GM23338 (cell line): ENCODE measurements around the gene RIMKLB. TPM values are rescaled to one million over a fixed set of nuclear protein-coding genes. Genes with fewer than 3 reads are reported as not detected.
A peak's percentile ranks its signal among the peaks of the same experiment; 100 is the strongest.

Experiments
- ATAC-seq: fragments of 200-7000 bp; cut with Tn5 transposase; 3 replicates; pipeline ENCODE4 v1.9.1; 2020
- DNase-seq: peaks from one replicate; pipeline ENCODE4 v3.0.0-alpha.2; 2015; ENCODE audit warnings: low spot score
- H2AFZ ChIP-seq: fragments of 200-600 bp; sonication (generic); 2 replicates; pipeline ENCODE4 v1.8.0; 2016; ENCODE audit warnings: antibody characterized with exemption, mild to moderate bottlenecking, moderate library complexity
- H3F3A ChIP-seq: fragments of 200-600 bp; sonication (generic); replicated peaks from 2 replicates; pipeline ENCODE4 v1.8.0; 2017; ENCODE audit warnings: antibody characterized with exemption, mixed run types, low read depth
- H3K27ac ChIP-seq: fragments of 200-600 bp; sonication (generic); 2 replicates; pipeline ENCODE4 v1.6.1; 2016; ENCODE audit warnings: low read depth
- H3K27me3 ChIP-seq: fragments of 200-600 bp; sonication (generic); 2 replicates; pipeline ENCODE4 v1.8.0; 2016; ENCODE audit warnings: mild to moderate bottlenecking, mixed run types, moderate library complexity; ENCODE audit not compliant: insufficient read depth
- H3K36me3 ChIP-seq: fragments of 200-600 bp; sonication (generic); 2 replicates; pipeline ENCODE4 v1.8.0; 2016; ENCODE audit warnings: mild to moderate bottlenecking; ENCODE audit not compliant: insufficient read depth
- H3K4me1 ChIP-seq: fragments of 200-600 bp; sonication (generic); 2 replicates; pipeline ENCODE4 v1.8.0; 2016; ENCODE audit warnings: mild to moderate bottlenecking, moderate library complexity; ENCODE audit not compliant: insufficient read depth
- H3K4me2 ChIP-seq: fragments of 200-600 bp; sonication (generic); 2 replicates; pipeline ENCODE4 v1.7.1; 2017; ENCODE audit warnings: mixed run types
- H3K4me3 ChIP-seq: fragments of 200-600 bp; sonication (generic); 2 replicates; pipeline ENCODE4 v1.6.1; 2016; ENCODE audit warnings: mixed run types
- H3K79me2 ChIP-seq: fragments of 200-600 bp; sonication (generic); replicated peaks from 2 replicates; pipeline ENCODE4 v1.8.0; 2017; ENCODE audit warnings: mild to moderate bottlenecking; ENCODE audit not compliant: insufficient read depth
- H3K9me2 ChIP-seq: fragments of 200-600 bp; sonication (generic); 2 replicates; pipeline ENCODE4 v1.8.0; 2017; ENCODE audit not compliant: insufficient read depth
- H4K20me1 ChIP-seq: fragments of 200-600 bp; sonication (generic); replicated peaks from 2 replicates; pipeline ENCODE4 v1.8.0; 2017; ENCODE audit warnings: mild to moderate bottlenecking; ENCODE audit not compliant: insufficient read depth
- H3K27ac Mint-ChIP-seq: 2 replicates; pipeline ENCODE4 v1.8.0; 2020; ENCODE audit warnings: inconsistent platforms, mild to moderate bottlenecking, moderate library complexity, mixed read lengths
- H3K27me3 Mint-ChIP-seq: 3 replicates; pipeline ENCODE4 v1.8.0; 2022; ENCODE audit warnings: low read depth, mild to moderate bottlenecking, moderate library complexity, mixed read lengths, inconsistent platforms; ENCODE audit not compliant: insufficient read depth, poor library complexity
- H3K36me3 Mint-ChIP-seq: 3 replicates; pipeline ENCODE4 v1.8.0; 2021; ENCODE audit warnings: low read depth, mild to moderate bottlenecking, inconsistent platforms, moderate library complexity, mixed read lengths
- H3K4me1 Mint-ChIP-seq: 3 replicates; pipeline ENCODE4 v1.8.0; 2020; ENCODE audit warnings: mild to moderate bottlenecking, inconsistent platforms, mixed read lengths
- H3K4me3 Mint-ChIP-seq: 3 replicates; pipeline ENCODE4 v1.8.0; 2021; ENCODE audit warnings: moderate library complexity, mild to moderate bottlenecking, inconsistent platforms, mixed read lengths
- H3K9me3 Mint-ChIP-seq: 3 replicates; pipeline ENCODE4 v1.8.0; 2020; ENCODE audit warnings: moderate library complexity, mild to moderate bottlenecking, inconsistent platforms, mixed read lengths
- CREB1 ChIP-seq: fragments of 250-450 bp; sonication (Bioruptor Pico); IDR thresholded peaks from 2 replicates; pipeline ENCODE4 v1.5.0; 2020; ENCODE audit warnings: low read depth, mild to moderate bottlenecking, moderate library complexity
- EZH2 ChIP-seq: fragments of 200-600 bp; sonication (generic); IDR thresholded peaks from one replicate; pipeline ENCODE4 v1.8.0; 2017; ENCODE audit warnings: antibody characterized with exemption, mild to moderate bottlenecking, low read depth; ENCODE audit not compliant: unreplicated experiment
- EZH2phosphoT487 ChIP-seq: fragments of 200-600 bp; sonication (generic); IDR thresholded peaks from one replicate; pipeline ENCODE4 v1.8.1; 2018; ENCODE audit warnings: antibody characterized with exemption; ENCODE audit not compliant: unreplicated experiment
- NANOG ChIP-seq: IDR thresholded peaks from 2 replicates; pipeline ENCODE4 v1.6.1; 2016; ENCODE audit warnings: antibody characterized with exemption, borderline replicate concordance
- POLR2AphosphoS5 ChIP-seq: IDR thresholded peaks from 2 replicates; pipeline ENCODE4 v1.6.1; 2016; ENCODE audit warnings: antibody characterized with exemption, low read depth
- STAT1 ChIP-seq: IDR thresholded peaks from one replicate; pipeline ENCODE4 v1.6.1; 2016; ENCODE audit warnings: antibody characterized with exemption; ENCODE audit not compliant: unreplicated experiment
- ZNF114 ChIP-seq: fragments of 250-450 bp; sonication (Bioruptor Pico); IDR thresholded peaks from 2 replicates; pipeline ENCODE4 v1.5.0; 2020; ENCODE audit warnings: mild to moderate bottlenecking, moderate library complexity
- ZNF331 ChIP-seq: fragments of 250-450 bp; sonication (Bioruptor Pico); IDR thresholded peaks from 2 replicates; pipeline ENCODE4 v1.5.0; 2020; ENCODE audit warnings: low read depth, mild to moderate bottlenecking, moderate library complexity
- polyA plus RNA-seq: library from polyadenylated mRNA; unstranded; fragments of >200 nt; fragmentation: Nextera tagmentation; extraction: Ambion mirVana; gene quantifications from 2 replicates; pipeline ENCODE4 v1.2.1, GENCODE V29; 2016
- total RNA-seq: library from RNA; depleted of rRNA; stranded (reverse); fragments of >200 nt; shearing (Covaris generic); gene quantifications from 2 replicates; pipeline ENCODE4 v1.2.3, GENCODE V29; 2014
- TF ChIP-seq, protein P1 (sequence below): fragments of 250-450 bp; sonication (Bioruptor Pico); IDR thresholded peaks from 2 replicates; pipeline ENCODE4 v1.5.0; 2020; ENCODE audit warnings: mild to moderate bottlenecking, moderate library complexity
- TF ChIP-seq, protein P2 (sequence below): IDR thresholded peaks from one replicate; pipeline ENCODE4 v1.6.1; 2018; ENCODE audit warnings: antibody characterized with exemption; ENCODE audit not compliant: unreplicated experiment

RIMKLB gene
- total and polyA plus RNA-seq, 2 experiments from 2014 or later = 87.0 to 104 TPM

DNA sequence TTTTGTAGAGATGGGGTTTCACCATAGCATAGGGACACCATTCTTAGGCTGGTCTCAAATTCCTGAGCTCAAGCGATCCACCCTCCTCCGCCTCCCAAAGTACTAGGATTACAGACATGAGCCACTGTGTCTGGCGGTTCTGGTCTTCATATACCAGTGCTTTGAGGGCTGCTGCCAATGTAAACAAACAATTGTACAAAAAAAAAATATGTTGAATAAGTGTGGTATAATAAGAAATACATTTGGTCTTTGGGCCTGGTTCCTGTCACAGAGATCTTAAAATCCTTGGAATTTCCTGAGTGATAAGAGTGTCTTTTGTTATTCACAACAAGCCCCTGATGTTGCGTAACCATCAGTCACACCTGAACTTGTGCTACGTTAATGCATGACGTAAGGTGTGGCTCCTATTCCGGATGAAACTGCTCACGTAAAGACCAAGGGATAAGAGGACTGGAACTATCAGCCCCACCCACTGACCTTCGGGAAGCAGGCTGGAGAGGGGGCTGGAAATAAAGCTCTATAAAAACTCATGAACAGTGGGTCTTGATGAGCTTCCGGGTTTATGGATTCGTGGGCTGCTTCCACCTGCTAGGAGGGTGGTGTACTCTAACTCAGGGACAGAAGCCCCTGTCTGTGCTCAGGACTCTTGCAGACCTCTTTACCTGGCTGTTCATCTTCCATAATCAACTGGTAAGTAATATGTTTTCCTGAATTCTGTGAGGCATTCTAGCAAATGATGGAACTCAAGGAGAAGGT lies 16.5 kb upstream of the RIMKLB start:
- Histone ChIP-seq H4K20me1 (no peaks in the 10 kb centered on the region), H2AFZ (no peak overlapping the region), H3K36me3 (no peaks in the 10 kb centered on the region; the same call in 1 of the 2 replicates), H3K27me3 (no peaks in the 10 kb centered on the region), H3K79me2 (peaks cover 4% of the 10 kb centered on the region; the same call in 1 of the 2 replicates), H3F3A (peaks cover 5% of the 10 kb centered on the region; the same call in 1 of the 2 replicates), H3K4me3 (peak overlapping the region; percentile 40), H3K4me1 (peaks cover 22% of the 10 kb centered on the region), H3K27ac (peak overlapping the region; percentile 88), H3K4me2 (peak overlapping the region; percentile 65), H3K9me2 (no peaks in the 10 kb centered on the region)
- DNase-seq (peak; percentile 83), ATAC-seq (peak; percentile 65)
- Mint-ChIP-seq H3K36me3 (peaks cover 13% of the 10 kb centered on the region), H3K9me3 (peaks cover 7% of the 10 kb centered on the region; the same call in 1 of the 3 replicates), H3K27ac (peak overlapping the region; percentile 87), H3K27me3 (peaks cover 11% of the 10 kb centered on the region), H3K4me1 (peaks cover 18% of the 10 kb centered on the region), H3K4me3 (peak overlapping the region; percentile 59)
- no peak for TF ChIP-seq ZNF114 (CRISPR knock-in tag)
- TF ChIP-seq CREB1 (CRISPR knock-in tag) = peak; percentile 65
- no peak for TF ChIP-seq EZH2
- peak; percentile 35; the same call in 1 of the 2 replicates for TF ChIP-seq NANOG

DNA sequence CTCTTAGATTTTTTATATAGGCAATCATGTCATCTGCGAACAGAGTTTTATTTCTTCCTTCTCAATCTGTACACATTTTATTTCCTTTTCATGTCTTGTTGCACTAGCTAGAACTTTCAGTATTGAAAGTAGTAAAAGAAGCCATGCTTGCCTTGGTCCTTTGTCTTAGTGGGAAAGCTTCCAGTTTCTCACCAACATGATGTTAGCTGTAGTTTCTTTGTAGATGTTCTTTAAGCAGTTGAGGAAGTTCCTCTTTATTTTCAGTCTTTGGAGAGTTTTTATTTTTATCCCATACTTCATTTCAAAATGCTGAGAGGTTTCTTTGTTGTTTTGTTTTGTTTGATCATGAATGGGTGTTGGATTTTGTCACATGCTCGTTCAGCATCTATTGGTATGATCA lies 12.7 kb upstream of the RIMKLB start:
- H3K9me3 Mint-ChIP-seq = peaks cover 7% of the 10 kb centered on the region; the same call in 1 of the 3 replicates
- no peak for TF ChIP-seq STAT1
- no peak for TF ChIP-seq ZNF331
- TF ChIP-seq, protein P1, sequence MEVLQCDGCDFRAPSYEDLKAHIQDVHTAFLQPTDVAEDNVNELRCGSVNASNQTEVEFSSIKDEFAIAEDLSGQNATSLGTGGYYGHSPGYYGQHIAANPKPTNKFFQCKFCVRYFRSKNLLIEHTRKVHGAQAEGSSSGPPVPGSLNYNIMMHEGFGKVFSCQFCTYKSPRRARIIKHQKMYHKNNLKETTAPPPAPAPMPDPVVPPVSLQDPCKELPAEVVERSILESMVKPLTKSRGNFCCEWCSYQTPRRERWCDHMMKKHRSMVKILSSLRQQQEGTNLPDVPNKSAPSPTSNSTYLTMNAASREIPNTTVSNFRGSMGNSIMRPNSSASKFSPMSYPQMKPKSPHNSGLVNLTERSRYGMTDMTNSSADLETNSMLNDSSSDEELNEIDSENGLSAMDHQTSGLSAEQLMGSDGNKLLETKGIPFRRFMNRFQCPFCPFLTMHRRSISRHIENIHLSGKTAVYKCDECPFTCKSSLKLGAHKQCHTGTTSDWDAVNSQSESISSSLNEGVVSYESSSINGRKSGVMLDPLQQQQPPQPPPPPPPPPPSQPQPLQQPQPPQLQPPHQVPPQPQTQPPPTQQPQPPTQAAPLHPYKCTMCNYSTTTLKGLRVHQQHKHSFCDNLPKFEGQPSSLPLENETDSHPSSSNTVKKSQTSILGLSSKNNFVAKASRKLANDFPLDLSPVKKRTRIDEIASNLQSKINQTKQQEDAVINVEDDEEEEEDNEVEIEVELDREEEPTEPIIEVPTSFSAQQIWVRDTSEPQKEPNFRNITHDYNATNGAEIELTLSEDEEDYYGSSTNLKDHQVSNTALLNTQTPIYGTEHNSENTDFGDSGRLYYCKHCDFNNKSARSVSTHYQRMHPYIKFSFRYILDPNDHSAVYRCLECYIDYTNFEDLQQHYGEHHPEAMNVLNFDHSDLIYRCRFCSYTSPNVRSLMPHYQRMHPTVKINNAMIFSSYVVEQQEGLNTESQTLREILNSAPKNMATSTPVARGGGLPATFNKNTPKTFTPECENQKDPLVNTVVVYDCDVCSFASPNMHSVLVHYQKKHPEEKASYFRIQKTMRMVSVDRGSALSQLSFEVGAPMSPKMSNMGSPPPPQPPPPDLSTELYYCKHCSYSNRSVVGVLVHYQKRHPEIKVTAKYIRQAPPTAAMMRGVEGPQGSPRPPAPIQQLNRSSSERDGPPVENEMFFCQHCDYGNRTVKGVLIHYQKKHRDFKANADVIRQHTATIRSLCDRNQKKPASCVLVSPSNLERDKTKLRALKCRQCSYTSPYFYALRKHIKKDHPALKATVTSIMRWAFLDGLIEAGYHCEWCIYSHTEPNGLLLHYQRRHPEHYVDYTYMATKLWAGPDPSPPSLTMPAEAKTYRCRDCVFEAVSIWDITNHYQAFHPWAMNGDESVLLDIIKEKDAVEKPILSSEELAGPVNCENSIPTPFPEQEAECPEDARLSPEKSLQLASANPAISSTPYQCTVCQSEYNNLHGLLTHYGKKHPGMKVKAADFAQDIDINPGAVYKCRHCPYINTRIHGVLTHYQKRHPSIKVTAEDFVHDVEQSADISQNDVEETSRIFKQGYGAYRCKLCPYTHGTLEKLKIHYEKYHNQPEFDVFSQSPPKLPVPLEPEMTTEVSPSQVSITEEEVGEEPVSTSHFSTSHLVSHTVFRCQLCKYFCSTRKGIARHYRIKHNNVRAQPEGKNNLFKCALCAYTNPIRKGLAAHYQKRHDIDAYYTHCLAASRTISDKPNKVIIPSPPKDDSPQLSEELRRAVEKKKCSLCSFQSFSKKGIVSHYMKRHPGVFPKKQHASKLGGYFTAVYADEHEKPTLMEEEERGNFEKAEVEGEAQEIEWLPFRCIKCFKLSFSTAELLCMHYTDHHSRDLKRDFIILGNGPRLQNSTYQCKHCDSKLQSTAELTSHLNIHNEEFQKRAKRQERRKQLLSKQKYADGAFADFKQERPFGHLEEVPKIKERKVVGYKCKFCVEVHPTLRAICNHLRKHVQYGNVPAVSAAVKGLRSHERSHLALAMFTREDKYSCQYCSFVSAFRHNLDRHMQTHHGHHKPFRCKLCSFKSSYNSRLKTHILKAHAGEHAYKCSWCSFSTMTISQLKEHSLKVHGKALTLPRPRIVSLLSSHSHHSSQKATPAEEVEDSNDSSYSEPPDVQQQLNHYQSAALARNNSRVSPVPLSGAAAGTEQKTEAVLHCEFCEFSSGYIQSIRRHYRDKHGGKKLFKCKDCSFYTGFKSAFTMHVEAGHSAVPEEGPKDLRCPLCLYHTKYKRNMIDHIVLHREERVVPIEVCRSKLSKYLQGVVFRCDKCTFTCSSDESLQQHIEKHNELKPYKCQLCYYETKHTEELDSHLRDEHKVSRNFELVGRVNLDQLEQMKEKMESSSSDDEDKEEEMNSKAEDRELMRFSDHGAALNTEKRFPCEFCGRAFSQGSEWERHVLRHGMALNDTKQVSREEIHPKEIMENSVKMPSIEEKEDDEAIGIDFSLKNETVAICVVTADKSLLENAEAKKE (CRISPR knock-in tag) = no peak
- no peak for TF ChIP-seq POLR2AphosphoS5
- no peak for TF ChIP-seq EZH2phosphoT487
- TF ChIP-seq, protein P2, sequence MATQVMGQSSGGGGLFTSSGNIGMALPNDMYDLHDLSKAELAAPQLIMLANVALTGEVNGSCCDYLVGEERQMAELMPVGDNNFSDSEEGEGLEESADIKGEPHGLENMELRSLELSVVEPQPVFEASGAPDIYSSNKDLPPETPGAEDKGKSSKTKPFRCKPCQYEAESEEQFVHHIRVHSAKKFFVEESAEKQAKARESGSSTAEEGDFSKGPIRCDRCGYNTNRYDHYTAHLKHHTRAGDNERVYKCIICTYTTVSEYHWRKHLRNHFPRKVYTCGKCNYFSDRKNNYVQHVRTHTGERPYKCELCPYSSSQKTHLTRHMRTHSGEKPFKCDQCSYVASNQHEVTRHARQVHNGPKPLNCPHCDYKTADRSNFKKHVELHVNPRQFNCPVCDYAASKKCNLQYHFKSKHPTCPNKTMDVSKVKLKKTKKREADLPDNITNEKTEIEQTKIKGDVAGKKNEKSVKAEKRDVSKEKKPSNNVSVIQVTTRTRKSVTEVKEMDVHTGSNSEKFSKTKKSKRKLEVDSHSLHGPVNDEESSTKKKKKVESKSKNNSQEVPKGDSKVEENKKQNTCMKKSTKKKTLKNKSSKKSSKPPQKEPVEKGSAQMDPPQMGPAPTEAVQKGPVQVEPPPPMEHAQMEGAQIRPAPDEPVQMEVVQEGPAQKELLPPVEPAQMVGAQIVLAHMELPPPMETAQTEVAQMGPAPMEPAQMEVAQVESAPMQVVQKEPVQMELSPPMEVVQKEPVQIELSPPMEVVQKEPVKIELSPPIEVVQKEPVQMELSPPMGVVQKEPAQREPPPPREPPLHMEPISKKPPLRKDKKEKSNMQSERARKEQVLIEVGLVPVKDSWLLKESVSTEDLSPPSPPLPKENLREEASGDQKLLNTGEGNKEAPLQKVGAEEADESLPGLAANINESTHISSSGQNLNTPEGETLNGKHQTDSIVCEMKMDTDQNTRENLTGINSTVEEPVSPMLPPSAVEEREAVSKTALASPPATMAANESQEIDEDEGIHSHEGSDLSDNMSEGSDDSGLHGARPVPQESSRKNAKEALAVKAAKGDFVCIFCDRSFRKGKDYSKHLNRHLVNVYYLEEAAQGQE = no peak
- TF ChIP-seq ZNF114 (CRISPR knock-in tag) = no peak
- no peak for TF ChIP-seq CREB1 (CRISPR knock-in tag)

More for the DNA sequence above, 12.7 kb upstream of the RIMKLB start:
- Histone ChIP-seq H3F3A (0 out of 2 replicates have a peak, but pooled peaks cover 3% of the 10 kb centered on the region), H3K4me2 (no peak overlapping the region), H2AFZ (no peak overlapping the region), H3K4me3 (no peak overlapping the region), H3K79me2 (peaks cover 7% of the 10 kb centered on the region; the same call in 1 of the 2 replicates), H4K20me1 (no peaks in the 10 kb centered on the region), H3K9me2 (no peaks in the 10 kb centered on the region), H3K4me1 (peaks cover 44% of the 10 kb centered on the region), H3K27me3 (no peaks in the 10 kb centered on the region), H3K27ac (no peak overlapping the region), H3K36me3 (no peaks in the 10 kb centered on the region; the same call in 1 of the 2 replicates)
- peaks cover 25% of the 10 kb centered on the region for H3K4me1 Mint-ChIP-seq
- no peak overlapping the region for H3K27ac Mint-ChIP-seq
- no peak overlapping the region for H3K4me3 Mint-ChIP-seq
- H3K36me3 Mint-ChIP-seq = peaks cover 17% of the 10 kb centered on the region
- DNase-seq = no peak
- H3K27me3 Mint-ChIP-seq = peaks cover 13% of the 10 kb centered on the region
- ATAC-seq = no peak
